ENCODE data around the gene ERCC6L.
"Not testable (repeated sequence)": the region's sequence is repeated elsewhere in the genome, so short reads cannot be mapped to it uniquely, and the experiment has no call there.

Gene ERCC6L

GRCh38 chrX:72247206-72247942 lies 8.5 kb upstream of the ERCC6L start:
- no peak for DNase-seq

- DNase-seq, result peak; percentile 1 to 2
Observed at GRCh38 chrX:72245461-72246089, 6.7 kb upstream of the ERCC6L start.

- no peak for DNase-seq
Observed at GRCh38 chrX:72243472-72243871, 4.6 kb upstream of the ERCC6L start.

- no peak for DNase-seq
Observed at GRCh38 chrX:72240976-72241375, 2.1 kb upstream of the ERCC6L start.

GRCh38 chrX:72238183-72238582 lies 644 bp downstream of the ERCC6L start:
- no peak for DNase-seq

- no peak for DNase-seq
Observed at GRCh38 chrX:72236841-72237240, 2.0 kb downstream of the ERCC6L start.

- DNase-seq, result no peak
Observed at GRCh38 chrX:72230290-72230689, 8.5 kb downstream of the ERCC6L start.

GRCh38 chrX:72220375-72220774 lies 18.5 kb downstream of the ERCC6L start:
- not testable (repeated sequence) for DNase-seq

GRCh38 chrX:72216973-72217372 lies 21.9 kb downstream of the ERCC6L start:
- DNase-seq, result no peak

- DNase-seq, result no peak
Observed at GRCh38 chrX:72208126-72208800, 30.6 kb downstream of the ERCC6L start.

GRCh38 chrX:72207366-72207765 lies 31.5 kb downstream of the ERCC6L start:
- no peak for DNase-seq

GRCh38 chrX:72205706-72206105 lies 33.1 kb downstream of the ERCC6L start:
- DNase-seq, result no peak

- no peak for DNase-seq
Observed at GRCh38 chrX:72203421-72203820, 35.4 kb downstream of the ERCC6L start.

- no peak for DNase-seq
Observed at GRCh38 chrX:72202792-72203401, 35.9 kb downstream of the ERCC6L start.

GRCh38 chrX:72201836-72202536 lies 36.8 kb downstream of the ERCC6L start:
- DNase-seq, result no peak

GRCh38 chrX:72182924-72183323 lies 55.9 kb downstream of the ERCC6L start:
- DNase-seq, result no peak

- peak; percentile 72 to 79 for DNase-seq
Observed at GRCh38 chrX:72181178-72182125, 57.4 kb downstream of the ERCC6L start, which contains the start of gene PIN4. TSS of gene PIN4 (plus strand) at chrX:72181757. CDS start at chrX:72181786, 29 bp downstream.

GRCh38 chrX:72180539-72180938 lies 58.3 kb downstream of the ERCC6L start:
- no peak for DNase-seq

- DNase-seq, result no peak
Observed at GRCh38 chrX:72176981-72177380, 61.8 kb downstream of the ERCC6L start.

- DNase-seq, result not testable (repeated sequence)
Observed at GRCh38 chrX:72176289-72176688, 62.5 kb downstream of the ERCC6L start.

GRCh38 chrX:72169008-72169728 lies 69.7 kb downstream of the ERCC6L start:
- no peak for DNase-seq
